Cerebellar nuclear complex (tissue), 1 donor: ENCODE data around the gene NKX3-2.
"Not testable (repeated sequence)": the region's sequence is repeated elsewhere in the genome, so short reads cannot be mapped to it uniquely, and the experiment has no call there.

Source experiments
- DNase-seq, 2 experiments: peaks; one replicate each; lab custom pipeline; 2025; lab: John Stamatoyannopoulos, UW

NKX3-2 gene

DNA sequence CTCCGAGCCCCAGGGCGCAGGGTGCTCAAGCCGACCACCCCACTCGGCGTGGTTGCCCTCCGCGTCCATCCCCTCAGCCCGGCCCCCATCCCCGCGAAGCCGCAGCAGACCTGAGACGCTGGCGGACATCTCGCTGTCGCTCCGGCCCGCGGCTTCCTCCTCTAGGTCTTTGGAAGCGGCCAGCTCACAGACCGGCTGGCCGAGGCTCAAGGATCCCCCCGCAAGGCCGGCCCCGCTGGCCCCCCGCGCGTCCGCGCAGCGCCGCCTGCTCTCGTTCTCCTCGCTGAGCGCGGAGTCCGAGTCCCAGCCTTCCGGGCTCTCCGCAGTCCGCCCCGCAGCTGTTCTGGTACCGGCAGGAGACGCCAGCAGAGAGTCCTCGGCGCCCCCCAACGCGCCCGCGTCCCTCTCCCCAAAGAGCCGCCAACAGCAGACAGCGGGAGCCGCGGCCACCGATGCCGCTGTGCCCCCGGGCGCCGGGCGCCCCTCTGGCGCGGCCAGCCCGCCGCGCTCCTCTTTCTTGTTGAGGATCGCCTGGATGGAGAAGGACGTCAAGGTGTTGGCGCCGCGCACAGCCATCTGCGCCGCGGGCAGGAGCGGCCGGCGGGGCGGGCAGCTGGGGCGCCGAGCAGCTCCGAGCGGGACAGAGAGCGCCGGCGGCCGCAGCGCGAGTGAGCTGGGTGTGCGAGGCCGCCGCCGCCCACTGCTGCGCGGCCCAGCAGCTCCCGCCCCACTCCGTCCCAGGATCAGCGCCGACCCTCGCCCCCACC lies at the start of gene NKX3-2:
Gene NKX3-2, minus strand, starts transcription at position 670 of the 767 bp plus-strand sequence. Its CDS starts 94 bp downstream, at position 576.
- no peak for DNase-seq

- DNase-seq: no peak
These were observed 47.9 kb upstream of the NKX3-2 start for GRCh38 chr4:13592220-13592619.

- no peak for DNase-seq
These were observed 46.5 kb upstream of the NKX3-2 start for GRCh38 chr4:13590766-13591165.

- no peak for DNase-seq
These were observed 44.6 kb upstream of the NKX3-2 start for GRCh38 chr4:13588954-13589353.

GRCh38 chr4:13584481-13584880 lies 40.2 kb upstream of the NKX3-2 start:
- no peak for DNase-seq

GRCh38 chr4:13580036-13580435 lies 35.7 kb upstream of the NKX3-2 start:
- no peak for DNase-seq

DNA sequence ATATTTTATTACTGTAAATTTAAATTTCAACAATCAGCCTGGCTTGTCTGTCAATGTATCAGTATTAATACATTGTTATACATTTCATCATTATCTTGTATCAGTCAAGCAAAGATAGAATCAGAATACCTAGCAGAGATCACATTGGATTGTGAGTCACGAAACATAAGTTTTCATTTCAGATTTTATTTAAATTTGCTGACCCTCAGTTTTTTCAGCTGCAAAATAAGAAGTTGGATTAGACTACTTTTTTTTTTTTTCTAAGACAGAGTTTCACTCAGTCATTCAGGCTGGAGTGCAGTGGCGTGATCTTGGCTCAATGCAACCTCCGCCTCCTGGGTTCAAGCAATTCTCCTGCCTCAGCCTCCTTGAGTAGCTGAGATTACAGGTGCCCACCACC lies 33.4 kb upstream of the NKX3-2 start:
- no peak for DNase-seq

GRCh38 chr4:13570916-13571315 lies 26.6 kb upstream of the NKX3-2 start:
- DNase-seq: no peak

GRCh38 chr4:13567125-13567524 lies 22.8 kb upstream of the NKX3-2 start:
- no peak for DNase-seq

- DNase-seq: no peak
These were observed 18.6 kb upstream of the NKX3-2 start for GRCh38 chr4:13562876-13563275.

DNA sequence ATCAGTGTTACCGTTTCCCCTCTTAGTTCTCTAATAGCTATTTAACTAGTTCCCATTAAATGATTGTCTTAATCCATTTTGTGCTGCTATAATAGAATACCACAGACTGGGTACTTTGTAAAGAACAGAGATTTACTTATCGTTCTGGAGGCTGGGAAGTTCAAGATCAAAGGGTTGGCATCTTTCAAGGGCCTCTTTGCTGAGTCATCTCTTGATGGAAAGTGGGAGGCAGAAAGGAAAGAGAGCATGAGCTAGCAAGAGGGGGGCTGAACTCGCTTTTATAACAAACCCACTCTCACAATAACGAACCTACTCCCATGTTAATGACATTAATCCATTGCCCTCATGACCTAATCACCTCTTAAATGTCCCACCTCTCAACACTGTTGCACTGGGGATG lies 17.4 kb upstream of the NKX3-2 start:
- no peak for DNase-seq

DNA sequence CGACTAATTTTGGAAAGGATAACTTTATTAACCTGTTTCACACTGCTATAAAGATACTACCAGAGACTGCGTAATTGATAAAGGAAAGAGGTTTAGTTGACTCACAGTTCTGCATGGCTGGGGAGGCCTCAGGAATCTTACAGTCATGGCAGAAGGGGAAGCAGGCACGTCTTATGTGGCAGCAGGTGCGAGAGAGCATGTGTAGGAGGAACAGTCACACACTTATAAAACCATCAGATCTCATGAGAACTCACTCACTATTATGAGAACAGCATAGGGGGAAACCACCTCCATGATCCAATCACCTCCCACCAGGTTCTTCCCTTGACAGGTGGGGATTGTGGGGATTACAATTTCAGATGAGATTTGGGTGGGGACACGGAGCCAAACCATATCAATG lies 15.8 kb upstream of the NKX3-2 start:
- DNase-seq: not testable (repeated sequence)

DNA sequence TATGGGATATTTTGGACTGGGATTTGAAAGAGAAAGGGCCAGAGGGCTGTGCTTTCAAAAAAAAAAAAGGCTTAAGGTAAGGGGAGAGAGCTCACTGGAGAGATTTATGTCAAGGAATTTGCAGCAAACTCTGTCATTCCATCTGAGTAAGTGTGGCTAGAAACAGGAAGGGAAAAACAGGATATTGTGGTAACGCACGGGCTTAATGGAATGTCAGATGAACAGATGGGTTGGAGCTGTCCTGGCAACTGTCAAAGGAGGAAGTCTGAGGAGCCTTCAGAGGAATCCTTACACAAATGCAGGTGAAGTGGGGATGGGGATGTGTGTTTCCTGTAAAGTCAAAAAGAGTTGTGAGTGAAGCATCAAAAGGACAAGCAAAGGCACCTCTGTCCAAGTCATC lies 15.1 kb upstream of the NKX3-2 start:
- no peak for DNase-seq

DNA sequence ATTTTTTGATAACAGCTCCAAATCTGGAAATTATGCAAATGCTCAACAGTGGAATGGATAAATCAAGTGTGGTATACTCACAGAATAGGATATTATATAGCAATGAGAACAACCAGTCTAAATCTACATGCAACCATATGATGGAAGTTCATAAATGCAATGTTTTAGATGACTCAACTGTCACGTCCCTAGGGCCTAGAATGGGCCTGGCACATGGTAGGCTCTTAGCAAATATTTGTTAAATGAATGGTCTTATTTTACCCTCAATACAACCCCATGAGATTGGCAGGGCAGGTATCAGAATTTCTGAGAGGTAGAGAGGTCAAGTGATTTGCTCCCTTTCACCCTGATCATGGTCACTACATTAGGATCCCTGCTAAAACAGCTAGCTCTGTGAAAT lies 14.6 kb upstream of the NKX3-2 start:
- DNase-seq: no peak

DNA sequence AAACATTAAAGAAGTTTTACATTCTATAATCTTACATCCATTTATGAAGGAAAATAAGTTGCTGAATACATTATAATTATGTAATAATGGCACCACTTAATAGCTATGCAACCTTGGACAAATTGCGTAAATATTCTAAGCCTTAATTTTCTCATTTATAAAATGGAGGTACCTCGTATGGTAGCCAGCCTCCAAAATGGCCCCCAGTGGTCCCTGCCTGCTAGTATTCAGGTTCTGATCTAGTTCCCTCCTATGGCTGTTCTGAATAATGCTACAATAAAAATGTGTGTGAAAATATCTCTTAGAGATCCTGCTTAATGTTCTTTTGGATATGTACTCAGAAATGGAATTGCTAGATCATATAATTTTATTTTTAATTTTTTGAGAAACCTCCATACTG lies 11.0 kb upstream of the NKX3-2 start:
- no peak for DNase-seq

GRCh38 chr4:13553081-13553480 lies 8.8 kb upstream of the NKX3-2 start:
- no peak for DNase-seq

DNA sequence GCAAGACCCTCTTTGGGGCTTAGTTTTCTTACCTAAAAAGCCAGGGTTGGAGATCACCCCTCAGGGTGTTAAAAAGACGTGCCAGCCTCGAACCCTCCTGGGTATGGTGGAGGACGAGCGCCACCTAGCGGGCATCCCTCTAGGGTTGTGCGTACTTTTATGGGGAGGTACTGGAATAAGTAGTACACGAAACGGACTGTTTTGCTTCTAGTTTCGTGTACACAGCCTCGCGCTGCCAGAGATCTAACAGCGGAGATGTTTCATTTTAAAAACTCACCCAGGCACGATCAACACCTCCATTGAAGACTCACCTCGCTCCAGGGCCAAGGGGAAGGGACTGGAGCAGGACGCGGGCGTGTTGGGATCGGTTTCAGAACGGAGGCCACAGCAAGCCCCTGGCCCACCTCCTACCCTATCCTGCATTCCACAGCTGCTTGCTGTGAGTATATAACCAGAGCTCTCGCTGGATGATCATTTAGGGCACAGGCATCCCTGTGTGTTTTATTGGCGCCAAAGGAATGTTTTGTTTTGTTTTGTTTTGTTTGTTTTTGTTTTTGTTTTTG lies 4.8 kb upstream of the NKX3-2 start:
- DNase-seq: no peak

- no peak for DNase-seq
These were observed 4.0 kb upstream of the NKX3-2 start for GRCh38 chr4:13548059-13548983.

DNA sequence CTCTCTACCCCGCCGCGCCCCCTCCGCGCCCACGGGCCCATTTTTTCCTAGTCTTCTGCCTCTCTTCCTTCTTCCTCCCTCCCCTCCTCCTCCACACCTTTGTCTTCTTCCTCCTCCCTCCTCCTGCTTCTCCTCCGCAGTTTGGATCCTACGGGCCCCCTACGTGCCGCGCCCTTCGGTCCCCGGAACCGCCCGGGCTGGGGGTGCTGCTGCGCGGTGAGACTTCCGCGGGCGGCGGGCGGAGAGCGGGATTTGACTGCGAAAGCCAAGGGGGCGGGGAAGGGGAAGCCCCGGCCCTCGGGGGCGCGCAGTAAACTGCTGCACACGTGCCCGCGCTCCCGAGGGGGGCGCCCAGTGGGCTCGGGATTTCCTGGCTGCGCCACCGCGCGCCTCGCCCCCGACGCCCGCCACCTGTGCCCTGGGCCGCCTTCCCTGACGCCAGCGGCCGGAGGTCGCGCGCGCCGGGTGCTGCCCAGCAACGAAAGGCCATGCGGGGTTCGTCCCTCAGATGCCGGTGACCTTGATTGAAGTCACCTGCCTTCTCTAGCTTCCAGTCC lies 3.3 kb upstream of the NKX3-2 start:
- DNase-seq: no peak

GRCh38 chr4:13546941-13547484 lies 2.7 kb upstream of the NKX3-2 start:
- no peak for DNase-seq

GRCh38 chr4:13546142-13546940 lies 2.0 kb upstream of the NKX3-2 start:
- no peak for DNase-seq
